GM12878 (cell line): ENCODE results near the gene PXDC1. TPM values are rescaled to one million over a fixed set of nuclear protein-coding genes. Genes with fewer than 3 reads are reported as not detected.

ENCODE experiments used
- HDAC2 ChIP-seq: fragments of 200-600 bp; sonication (generic); IDR thresholded peaks from 2 replicates; pipeline ENCODE4 v1.6.1; 2017
- HDGF ChIP-seq: fragments of 450-650 bp; IDR thresholded peaks from 2 replicates; pipeline ENCODE4 v1.6.1; 2016; ENCODE audit warnings: antibody characterized with exemption
- KAT2A ChIP-seq: conservative IDR thresholded peaks from 2 replicates; pipeline ENCODE4 v1.6.1; 2011; ENCODE audit warnings: low read depth, low read length; ENCODE audit not compliant: control insufficient read depth
- ZNF274 ChIP-seq: IDR thresholded peaks from one replicate; pipeline ENCODE4 v1.8.0; 2011; ENCODE audit not compliant: insufficient read length, insufficient read depth
- polyA plus RNA-seq, 11 experiments: library from polyadenylated mRNA; depleted of rRNA in 4 of 11; unstranded in 6 of 11; stranded (reverse) in 5 of 11; fragments of >200 nt; fragmentation: Nextera tagmentation in 4 of 11; fragmentation: Illumina TruSeq in 1 of 11; extraction: Ambion mirVana in 4 of 11; extraction: Trizol in 1 of 11; gene quantifications; 1 replicate in 1 of 11; 2 replicates in 10 of 11; pipeline versions ENCODE4 v1.2.1 to v1.2.3, GENCODE V29; 2011 to 2016; ENCODE audit warnings: inconsistent platforms in 2 of 11, missing spikeins in 2 of 11, low read depth in 1 of 11
- total RNA-seq, 4 experiments: library from RNA; depleted of rRNA in 3 of 4; stranded (reverse); fragments of >200 nt in 3 of 4; fragmentation: Illumina TruSeq in 1 of 4; extraction: Trizol in 1 of 4; gene quantifications; 2 replicates each; pipeline versions ENCODE4 v1.2.1 to v1.2.3, GENCODE V29; 2013 to 2021
- TF ChIP-seq, protein P1 (sequence below): fragments of 450-650 bp; IDR thresholded peaks from 2 replicates; pipeline ENCODE4 v1.6.1; 2017; ENCODE audit warnings: mild to moderate bottlenecking, low read depth, inconsistent platforms; ENCODE audit not compliant: poor library complexity, severe bottlenecking
- TF ChIP-seq, protein P2 (sequence below): fragments of 450-650 bp; IDR thresholded peaks from 2 replicates; pipeline ENCODE4 v1.6.1; 2017; ENCODE audit warnings: mild to moderate bottlenecking, moderate library complexity
- TF ChIP-seq, protein P3 (sequence below): IDR thresholded peaks from 2 replicates; pipeline ENCODE4 v1.6.1; 2011; ENCODE audit warnings: borderline replicate concordance, low read depth, mild to moderate bottlenecking, moderate library complexity, low read length; ENCODE audit not compliant: insufficient read depth, poor library complexity, severe bottlenecking
- TF ChIP-seq, protein P4 (sequence below): fragments of 450-650 bp; IDR thresholded peaks from 2 replicates; pipeline ENCODE4 v1.6.1; 2017; ENCODE audit warnings: borderline replicate concordance

PXDC1 gene
- total and polyA plus RNA-seq, 10 of the 15 experiments (the other 5 are each of a cell fraction or from before 2014, with no cell fraction given): 0.03 to 0.72 (median 0.32) TPM; not detected in 2

DNA sequence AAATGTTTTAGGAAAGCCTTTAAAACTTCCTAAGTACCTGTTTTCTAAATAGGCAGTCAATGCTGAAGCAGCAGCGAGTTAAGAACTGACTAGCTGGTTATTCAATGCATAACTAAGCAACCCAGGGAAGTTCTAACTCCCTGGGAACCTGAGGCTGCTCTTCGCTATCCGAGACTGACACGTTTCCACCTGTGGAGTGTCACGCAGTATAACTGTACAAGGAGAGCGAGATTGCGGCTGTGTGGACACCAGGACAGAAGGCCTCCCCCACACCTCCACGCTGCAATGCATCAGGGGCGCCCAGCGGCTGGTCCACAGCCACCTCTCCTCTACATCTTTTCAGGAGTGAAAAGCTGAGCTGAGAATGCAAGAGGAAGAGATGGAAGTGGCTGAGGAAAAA is 8.0 kb downstream of the PXDC1 start (continued):
- TF ChIP-seq, protein P1, sequence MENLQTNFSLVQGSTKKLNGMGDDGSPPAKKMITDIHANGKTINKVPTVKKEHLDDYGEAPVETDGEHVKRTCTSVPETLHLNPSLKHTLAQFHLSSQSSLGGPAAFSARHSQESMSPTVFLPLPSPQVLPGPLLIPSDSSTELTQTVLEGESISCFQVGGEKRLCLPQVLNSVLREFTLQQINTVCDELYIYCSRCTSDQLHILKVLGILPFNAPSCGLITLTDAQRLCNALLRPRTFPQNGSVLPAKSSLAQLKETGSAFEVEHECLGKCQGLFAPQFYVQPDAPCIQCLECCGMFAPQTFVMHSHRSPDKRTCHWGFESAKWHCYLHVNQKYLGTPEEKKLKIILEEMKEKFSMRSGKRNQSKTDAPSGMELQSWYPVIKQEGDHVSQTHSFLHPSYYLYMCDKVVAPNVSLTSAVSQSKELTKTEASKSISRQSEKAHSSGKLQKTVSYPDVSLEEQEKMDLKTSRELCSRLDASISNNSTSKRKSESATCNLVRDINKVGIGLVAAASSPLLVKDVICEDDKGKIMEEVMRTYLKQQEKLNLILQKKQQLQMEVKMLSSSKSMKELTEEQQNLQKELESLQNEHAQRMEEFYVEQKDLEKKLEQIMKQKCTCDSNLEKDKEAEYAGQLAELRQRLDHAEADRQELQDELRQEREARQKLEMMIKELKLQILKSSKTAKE: no peak
- TF ChIP-seq, protein P2, sequence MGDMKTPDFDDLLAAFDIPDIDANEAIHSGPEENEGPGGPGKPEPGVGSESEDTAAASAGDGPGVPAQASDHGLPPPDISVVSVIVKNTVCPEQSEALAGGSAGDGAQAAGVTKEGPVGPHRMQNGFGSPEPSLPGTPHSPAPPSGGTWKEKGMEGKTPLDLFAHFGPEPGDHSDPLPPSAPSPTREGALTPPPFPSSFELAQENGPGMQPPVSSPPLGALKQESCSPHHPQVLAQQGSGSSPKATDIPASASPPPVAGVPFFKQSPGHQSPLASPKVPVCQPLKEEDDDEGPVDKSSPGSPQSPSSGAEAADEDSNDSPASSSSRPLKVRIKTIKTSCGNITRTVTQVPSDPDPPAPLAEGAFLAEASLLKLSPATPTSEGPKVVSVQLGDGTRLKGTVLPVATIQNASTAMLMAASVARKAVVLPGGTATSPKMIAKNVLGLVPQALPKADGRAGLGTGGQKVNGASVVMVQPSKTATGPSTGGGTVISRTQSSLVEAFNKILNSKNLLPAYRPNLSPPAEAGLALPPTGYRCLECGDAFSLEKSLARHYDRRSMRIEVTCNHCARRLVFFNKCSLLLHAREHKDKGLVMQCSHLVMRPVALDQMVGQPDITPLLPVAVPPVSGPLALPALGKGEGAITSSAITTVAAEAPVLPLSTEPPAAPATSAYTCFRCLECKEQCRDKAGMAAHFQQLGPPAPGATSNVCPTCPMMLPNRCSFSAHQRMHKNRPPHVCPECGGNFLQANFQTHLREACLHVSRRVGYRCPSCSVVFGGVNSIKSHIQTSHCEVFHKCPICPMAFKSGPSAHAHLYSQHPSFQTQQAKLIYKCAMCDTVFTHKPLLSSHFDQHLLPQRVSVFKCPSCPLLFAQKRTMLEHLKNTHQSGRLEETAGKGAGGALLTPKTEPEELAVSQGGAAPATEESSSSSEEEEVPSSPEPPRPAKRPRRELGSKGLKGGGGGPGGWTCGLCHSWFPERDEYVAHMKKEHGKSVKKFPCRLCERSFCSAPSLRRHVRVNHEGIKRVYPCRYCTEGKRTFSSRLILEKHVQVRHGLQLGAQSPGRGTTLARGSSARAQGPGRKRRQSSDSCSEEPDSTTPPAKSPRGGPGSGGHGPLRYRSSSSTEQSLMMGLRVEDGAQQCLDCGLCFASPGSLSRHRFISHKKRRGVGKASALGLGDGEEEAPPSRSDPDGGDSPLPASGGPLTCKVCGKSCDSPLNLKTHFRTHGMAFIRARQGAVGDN: no peak
- TF ChIP-seq, protein P3, sequence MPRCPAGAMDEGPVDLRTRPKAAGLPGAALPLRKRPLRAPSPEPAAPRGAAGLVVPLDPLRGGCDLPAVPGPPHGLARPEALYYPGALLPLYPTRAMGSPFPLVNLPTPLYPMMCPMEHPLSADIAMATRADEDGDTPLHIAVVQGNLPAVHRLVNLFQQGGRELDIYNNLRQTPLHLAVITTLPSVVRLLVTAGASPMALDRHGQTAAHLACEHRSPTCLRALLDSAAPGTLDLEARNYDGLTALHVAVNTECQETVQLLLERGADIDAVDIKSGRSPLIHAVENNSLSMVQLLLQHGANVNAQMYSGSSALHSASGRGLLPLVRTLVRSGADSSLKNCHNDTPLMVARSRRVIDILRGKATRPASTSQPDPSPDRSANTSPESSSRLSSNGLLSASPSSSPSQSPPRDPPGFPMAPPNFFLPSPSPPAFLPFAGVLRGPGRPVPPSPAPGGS: no peak
- TF ChIP-seq ZNF274 (no peak), HDGF (no peak), KAT2A (no peak), HDAC2 (no peak)
- TF ChIP-seq, protein P4, sequence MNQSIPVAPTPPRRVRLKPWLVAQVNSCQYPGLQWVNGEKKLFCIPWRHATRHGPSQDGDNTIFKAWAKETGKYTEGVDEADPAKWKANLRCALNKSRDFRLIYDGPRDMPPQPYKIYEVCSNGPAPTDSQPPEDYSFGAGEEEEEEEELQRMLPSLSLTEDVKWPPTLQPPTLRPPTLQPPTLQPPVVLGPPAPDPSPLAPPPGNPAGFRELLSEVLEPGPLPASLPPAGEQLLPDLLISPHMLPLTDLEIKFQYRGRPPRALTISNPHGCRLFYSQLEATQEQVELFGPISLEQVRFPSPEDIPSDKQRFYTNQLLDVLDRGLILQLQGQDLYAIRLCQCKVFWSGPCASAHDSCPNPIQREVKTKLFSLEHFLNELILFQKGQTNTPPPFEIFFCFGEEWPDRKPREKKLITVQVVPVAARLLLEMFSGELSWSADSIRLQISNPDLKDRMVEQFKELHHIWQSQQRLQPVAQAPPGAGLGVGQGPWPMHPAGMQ: no peak
